Measurements from ENCODE around the gene CNBP. TPM values are rescaled to one million over a fixed set of nuclear protein-coding genes. Genes with fewer than 3 reads are reported as not detected.

Gene CNBP
- total and polyA plus RNA-seq, 2 of the 4 experiments (the other 2 are of a cell fraction): 217 to 223 TPM

DNA sequence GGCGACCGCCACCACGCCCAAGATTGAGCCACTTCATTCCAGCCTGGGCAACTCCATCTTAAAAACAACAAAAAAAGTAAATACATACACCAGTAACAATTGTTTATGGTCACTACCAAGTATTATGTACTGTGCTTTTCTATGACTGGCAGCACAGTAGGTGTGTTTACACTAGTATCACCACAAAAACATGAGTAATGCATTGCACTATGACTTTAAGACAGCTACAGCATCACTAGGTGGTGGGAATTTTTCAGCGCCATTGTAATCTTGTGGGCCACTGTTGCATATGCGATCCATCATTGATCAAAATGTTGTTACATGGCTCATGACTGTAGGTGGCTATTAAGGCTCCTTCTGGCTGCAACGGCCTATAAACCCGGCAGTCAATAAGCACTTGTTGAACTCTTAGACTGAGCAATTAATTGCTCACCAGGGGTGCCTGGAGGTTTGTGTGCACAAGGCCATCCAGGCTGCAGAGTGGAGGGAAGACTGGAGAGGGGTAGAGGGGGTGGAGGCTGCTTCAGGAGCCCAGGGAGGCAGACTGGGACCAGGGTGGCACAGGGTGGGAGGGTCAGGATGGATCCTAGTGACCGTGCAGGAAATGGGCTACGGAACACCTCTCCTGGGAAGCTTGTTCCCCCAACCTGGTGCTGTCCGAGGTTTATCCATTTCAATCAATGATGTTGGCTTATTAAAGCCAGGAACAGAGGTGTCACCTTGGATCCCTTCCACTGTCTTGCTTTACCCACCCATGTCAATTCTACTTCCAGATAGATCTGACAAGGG is 47.8 kb upstream of the CNBP start:
- POLR2A ChIA-PET (ENCODE audit: unreplicated experiment): no interaction called here
- H2BK15ac ChIP-seq (ENCODE audit: low read depth, low read length): no peak overlapping the region
- H3K9me3 ChIP-seq (ENCODE audit: control insufficient read depth, insufficient read depth, low read length): no peaks in the 10 kb centered on the region
- no peak overlapping the region for H3K9ac ChIP-seq (ENCODE audit: low read depth, low read length)
- no peak for TF ChIP-seq RCOR1 (IDR thresholded peaks at IDR 0.05; ENCODE audit: insufficient replicate concordance, low read length)
- no peak for TF ChIP-seq CHD1 (IDR thresholded peaks at IDR 0.05; ENCODE audit: low read depth, low read length)
- TF ChIP-seq, protein P1, sequence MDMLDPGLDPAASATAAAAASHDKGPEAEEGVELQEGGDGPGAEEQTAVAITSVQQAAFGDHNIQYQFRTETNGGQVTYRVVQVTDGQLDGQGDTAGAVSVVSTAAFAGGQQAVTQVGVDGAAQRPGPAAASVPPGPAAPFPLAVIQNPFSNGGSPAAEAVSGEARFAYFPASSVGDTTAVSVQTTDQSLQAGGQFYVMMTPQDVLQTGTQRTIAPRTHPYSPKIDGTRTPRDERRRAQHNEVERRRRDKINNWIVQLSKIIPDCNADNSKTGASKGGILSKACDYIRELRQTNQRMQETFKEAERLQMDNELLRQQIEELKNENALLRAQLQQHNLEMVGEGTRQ (IDR thresholded peaks at IDR 0.05; ENCODE audit: low read depth, low read length): no peak
- TF ChIP-seq MXI1 (IDR thresholded peaks at IDR 0.05; ENCODE audit: borderline replicate concordance, low read depth, low read length): no peak
- no peak for TF ChIP-seq RAD21 (IDR thresholded peaks at IDR 0.05; ENCODE audit: low read length)
- CTCF ChIA-PET: interaction anchor here (0.7 kb wide), 1 partner anchor 32 kb away, joined by 6 read pairs; no protein-coding TSS in a partner anchor
- no peak overlapping the region for H4K91ac ChIP-seq (ENCODE audit: insufficient read depth, low read depth, low read length)
- peaks cover 16% of the 10 kb centered on the region for H3K4me1 ChIP-seq (ENCODE audit: control insufficient read depth, insufficient read depth, low read length)
- peak overlapping the region; percentile 42; the same call in 1 of the 2 replicates for H2BK20ac ChIP-seq (ENCODE audit: low read depth, low read length)
- no peak overlapping the region for H3K4me2 ChIP-seq (ENCODE audit: low read depth, low read length)
- peaks cover 21% of the 10 kb centered on the region for H3K9me1 ChIP-seq (ENCODE audit: insufficient read depth, low read length)
- H2AK5ac ChIP-seq (ENCODE audit: low read depth, low read length): 0 out of 2 replicates have a peak overlapping the region, but pooled peaks have one; percentile 58
- dilution Hi-C loops (cut with HindIII; ENCODE audit: low sequenced_read_pairs, unreplicated experiment) (no loop called here), in situ Hi-C loops (cut with MboI; ENCODE audit: low sequenced_read_pairs) (no loop called here), intact Hi-C loops (cut with micrococcal nuclease) (no loop called here)
- no peak overlapping the region for H4K8ac ChIP-seq (ENCODE audit: low read depth in 2 of 2, low read length in 2 of 2)
- no peak overlapping the region for H3K56ac ChIP-seq (ENCODE audit: extremely low read depth, insufficient read depth, low read length)
- no TSS peak for BruUV-seq (replicated peaks)
- H3K18ac ChIP-seq (ENCODE audit: low read depth, low read length): no peak overlapping the region
- H3K4ac ChIP-seq (ENCODE audit: low read depth, low read length): no peak overlapping the region
- no peak overlapping the region for H2BK120ac ChIP-seq (ENCODE audit: low read depth, low read length)
- no peak overlapping the region for H2BK5ac ChIP-seq (ENCODE audit: low read depth, low read length, poor library complexity, severe bottlenecking)
- H3K27me3 ChIP-seq (ENCODE audit: control insufficient read depth, insufficient read depth, low read length): no peaks in the 10 kb centered on the region
- no peak overlapping the region for H2AFZ ChIP-seq (replicated peaks; ENCODE audit: low read length, poor library complexity)
- ATAC-seq (ENCODE audit: low read depth) (no peak), DNase-seq (peak; percentile 54)
- H3K23ac ChIP-seq (ENCODE audit: low read depth, low read length): no peak overlapping the region
- no peak overlapping the region for H3K4me3 ChIP-seq (ENCODE audit: insufficient read depth, low read depth, low read length)
- WGBS, 2 experiments (ENCODE audit: extremely low coverage in 2 of 2, insufficient read length in 1 of 2): 37% methylated on average over 3 of the region's 10 CpGs; no CpG with 5 or more reads in 1 of the 2 experiments
- peaks cover 0 to 14% of the 10 kb centered on the region in 2 experiments; a peak in 2 of 4 replicates for H3K79me1 ChIP-seq (ENCODE audit: low read depth in 1 of 2, low read length in 2 of 2)
- H3K36me3 ChIP-seq (ENCODE audit: control insufficient read depth, insufficient read depth, low read length): no peaks in the 10 kb centered on the region
- H3K27ac ChIP-seq (ENCODE audit: insufficient read depth, low read length): no peak overlapping the region
- H2AK9ac ChIP-seq (replicated peaks; ENCODE audit: low read depth, low read length, poor library complexity): no peak overlapping the region
- H3K14ac ChIP-seq (replicated peaks; ENCODE audit: low read depth, low read length): peak overlapping the region; percentile 82; the same call in 1 of the 2 replicates
- H4K5ac ChIP-seq (ENCODE audit: low read depth, low read length): no peak overlapping the region
- no peaks in the 10 kb centered on the region for H4K20me1 ChIP-seq (ENCODE audit: insufficient read depth, low read length)
